Skeletal muscle satellite cell (primary cell): ENCODE results near the gene TNNI3K.

Experiments
- H3K27me3 ChIP-seq: 2 replicates; pipeline ENCODE4 v1.7.0; 2013; ENCODE audit warnings: low read length; ENCODE audit not compliant: control insufficient read depth, insufficient read depth
- H3K36me3 ChIP-seq: 2 replicates; pipeline ENCODE4 v1.7.0; 2013; ENCODE audit warnings: mild to moderate bottlenecking, control low read depth, low read length; ENCODE audit not compliant: insufficient read depth
- H3K4me1 ChIP-seq: 2 replicates; pipeline ENCODE4 v1.7.0; 2013; ENCODE audit warnings: low read length; ENCODE audit not compliant: control insufficient read depth, insufficient read depth
- H3K4me2 ChIP-seq: 2 replicates; pipeline ENCODE4 v1.7.0; 2013; ENCODE audit warnings: mild to moderate bottlenecking, low read length
- H3K4me3 ChIP-seq: 2 replicates; pipeline ENCODE4 v1.7.0; 2013; ENCODE audit warnings: low read length
- H3K9ac ChIP-seq: 2 replicates; pipeline ENCODE4 v1.7.0; 2013; ENCODE audit warnings: mild to moderate bottlenecking, low read depth, low read length, moderate library complexity
- H3K9me3 ChIP-seq: replicated peaks from 2 replicates; pipeline ENCODE4 v1.7.0; 2013; ENCODE audit warnings: mild to moderate bottlenecking, control low read depth, low read length

The TNNI3K gene

GRCh38 chr1:74423471-74423870, 188.3 kb downstream of the TNNI3K start:
- no peak overlapping the region for H3K4me3 ChIP-seq
- no peak overlapping the region for H3K9ac ChIP-seq
- H3K9me3 ChIP-seq = no peaks in the 10 kb centered on the region
- no peaks in the 10 kb centered on the region for H3K4me1 ChIP-seq
- H3K27me3 ChIP-seq = no peaks in the 10 kb centered on the region
- no peaks in the 10 kb centered on the region for H3K36me3 ChIP-seq
- no peak overlapping the region for H3K4me2 ChIP-seq

- H3K36me3 ChIP-seq = no peaks in the 10 kb centered on the region
- H3K9me3 ChIP-seq = no peaks in the 10 kb centered on the region
- no peak overlapping the region for H3K9ac ChIP-seq
- no peak overlapping the region for H3K4me3 ChIP-seq
- H3K4me1 ChIP-seq = no peaks in the 10 kb centered on the region
- no peaks in the 10 kb centered on the region for H3K27me3 ChIP-seq
- no peak overlapping the region for H3K4me2 ChIP-seq
Observed at GRCh38 chr1:74425676-74426075, 190.5 kb downstream of the TNNI3K start.

GRCh38 chr1:74426208-74426937, 191.2 kb downstream of the TNNI3K start:
- no peak overlapping the region for H3K4me3 ChIP-seq
- no peak overlapping the region for H3K4me2 ChIP-seq
- H3K9me3 ChIP-seq = no peaks in the 10 kb centered on the region
- H3K36me3 ChIP-seq = no peaks in the 10 kb centered on the region
- H3K27me3 ChIP-seq = no peaks in the 10 kb centered on the region
- no peak overlapping the region for H3K9ac ChIP-seq
- no peaks in the 10 kb centered on the region for H3K4me1 ChIP-seq

- no peak overlapping the region for H3K4me3 ChIP-seq
- no peaks in the 10 kb centered on the region for H3K4me1 ChIP-seq
- H3K36me3 ChIP-seq = no peaks in the 10 kb centered on the region
- no peaks in the 10 kb centered on the region for H3K9me3 ChIP-seq
- H3K4me2 ChIP-seq = no peak overlapping the region
- H3K9ac ChIP-seq = no peak overlapping the region
- H3K27me3 ChIP-seq = no peaks in the 10 kb centered on the region
Observed at GRCh38 chr1:74427681-74428080, 192.5 kb downstream of the TNNI3K start.

- no peak overlapping the region for H3K4me2 ChIP-seq
- H3K4me3 ChIP-seq = no peak overlapping the region
- H3K4me1 ChIP-seq = no peaks in the 10 kb centered on the region
- H3K36me3 ChIP-seq = no peaks in the 10 kb centered on the region
- H3K9me3 ChIP-seq = no peaks in the 10 kb centered on the region
- H3K9ac ChIP-seq = no peak overlapping the region
- no peaks in the 10 kb centered on the region for H3K27me3 ChIP-seq
Observed at GRCh38 chr1:74429580-74429979, 194.4 kb downstream of the TNNI3K start.

- Histone ChIP-seq H3K9ac (no peak overlapping the region), H3K4me3 (no peak overlapping the region), H3K4me1 (no peaks in the 10 kb centered on the region), H3K36me3 (no peaks in the 10 kb centered on the region), H3K27me3 (no peaks in the 10 kb centered on the region), H3K9me3 (no peaks in the 10 kb centered on the region), H3K4me2 (no peak overlapping the region)
Observed at GRCh38 chr1:74430342-74430934, 195.3 kb downstream of the TNNI3K start.

GRCh38 chr1:74431531-74431930, 196.3 kb downstream of the TNNI3K start:
- H3K36me3 ChIP-seq = no peaks in the 10 kb centered on the region
- H3K4me2 ChIP-seq = no peak overlapping the region
- no peak overlapping the region for H3K4me3 ChIP-seq
- no peak overlapping the region for H3K9ac ChIP-seq
- no peaks in the 10 kb centered on the region for H3K9me3 ChIP-seq
- no peaks in the 10 kb centered on the region for H3K4me1 ChIP-seq
- no peaks in the 10 kb centered on the region for H3K27me3 ChIP-seq

GRCh38 chr1:74432325-74432724, 197.1 kb downstream of the TNNI3K start:
- Histone ChIP-seq H3K4me1 (no peaks in the 10 kb centered on the region), H3K9me3 (no peaks in the 10 kb centered on the region), H3K36me3 (no peaks in the 10 kb centered on the region), H3K27me3 (no peaks in the 10 kb centered on the region), H3K4me3 (no peak overlapping the region), H3K9ac (no peak overlapping the region), H3K4me2 (no peak overlapping the region)

- Histone ChIP-seq H3K4me1 (no peaks in the 10 kb centered on the region), H3K9me3 (no peaks in the 10 kb centered on the region), H3K27me3 (no peaks in the 10 kb centered on the region), H3K36me3 (no peaks in the 10 kb centered on the region), H3K9ac (no peak overlapping the region), H3K4me2 (no peak overlapping the region), H3K4me3 (no peak overlapping the region)
Observed at GRCh38 chr1:74434321-74434720, 199.1 kb downstream of the TNNI3K start.

- Histone ChIP-seq H3K9me3 (no peaks in the 10 kb centered on the region), H3K4me1 (no peaks in the 10 kb centered on the region), H3K27me3 (no peaks in the 10 kb centered on the region), H3K4me3 (no peak overlapping the region), H3K9ac (no peak overlapping the region), H3K36me3 (no peaks in the 10 kb centered on the region), H3K4me2 (no peak overlapping the region)
Observed at GRCh38 chr1:74436078-74436477, 200.9 kb downstream of the TNNI3K start.

GRCh38 chr1:74437035-74437434, 201.8 kb downstream of the TNNI3K start:
- Histone ChIP-seq H3K9ac (no peak overlapping the region), H3K9me3 (no peaks in the 10 kb centered on the region), H3K4me2 (no peak overlapping the region), H3K4me3 (no peak overlapping the region), H3K36me3 (no peaks in the 10 kb centered on the region), H3K4me1 (no peaks in the 10 kb centered on the region), H3K27me3 (no peaks in the 10 kb centered on the region)

GRCh38 chr1:74452035-74452434, 216.8 kb downstream of the TNNI3K start:
- Histone ChIP-seq H3K9me3 (no peaks in the 10 kb centered on the region), H3K4me3 (no peak overlapping the region), H3K4me1 (no peaks in the 10 kb centered on the region), H3K9ac (no peak overlapping the region), H3K27me3 (no peaks in the 10 kb centered on the region), H3K36me3 (no peaks in the 10 kb centered on the region), H3K4me2 (no peak overlapping the region)
